ENCODE results near the gene SLC35B2. TPM values are rescaled to one million over a fixed set of nuclear protein-coding genes. Genes with fewer than 3 reads are reported as not detected.
A peak's percentile ranks its signal among the peaks of the same experiment; 100 is the strongest.

The SLC35B2 gene
- 26.1 TPM for total RNA-seq

DNA sequence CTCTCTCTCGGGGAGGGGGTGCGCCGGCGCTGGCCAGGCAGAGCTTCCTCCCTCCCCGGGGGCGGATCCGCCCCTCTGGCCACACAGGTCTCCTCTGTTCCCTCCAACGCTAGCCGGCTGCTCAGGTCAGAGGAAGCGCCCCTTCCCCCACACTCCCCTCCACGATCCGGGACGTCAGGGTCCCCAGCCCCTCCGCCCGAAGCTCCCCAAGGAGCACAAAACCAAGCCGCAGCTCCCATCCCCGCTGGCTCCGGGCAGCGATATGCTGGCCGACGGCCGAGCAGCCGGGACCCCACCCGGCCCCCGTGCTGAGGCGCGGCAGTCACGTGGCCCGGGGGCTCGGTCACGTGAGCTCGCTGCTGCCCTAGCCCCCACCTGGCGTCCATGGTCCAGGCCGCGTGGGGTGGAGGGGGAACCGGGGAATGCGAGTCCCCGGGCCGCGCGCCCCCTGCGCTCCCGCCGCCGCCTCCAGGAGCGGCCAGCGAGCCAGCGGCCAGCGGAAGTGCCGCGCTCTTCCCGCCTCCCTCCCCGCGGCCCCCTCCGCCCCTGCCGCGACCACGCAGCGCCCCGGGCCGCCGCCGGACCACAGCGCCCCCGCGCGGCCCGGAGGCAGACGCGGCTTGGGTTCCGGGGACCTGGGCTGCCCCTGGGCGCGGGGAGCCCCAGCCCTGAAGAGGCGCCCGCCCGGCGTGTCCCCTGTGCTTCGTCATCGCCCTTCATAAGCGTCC lies at the start of gene SLC35B2:
SLC35B2 (minus strand) TSS at position 504 of the 728 bp plus-strand sequence; CDS start at position 386, 118 bp downstream.
- Histone ChIP-seq H3K4me3 (ENCODE audit: low read length in 3 of 3) (peak within 1 kb of the TSS; percentile 83 to 88 (median 83)), H3K27me3 (ENCODE audit: control insufficient read depth in 3 of 3, insufficient read depth in 3 of 3, low read length in 3 of 3) (no peaks in the 10 kb centered on the region), H3K27ac (ENCODE audit: low read depth, low read length) (peak within 1 kb of the TSS; percentile 87), H3K9ac (ENCODE audit: low read depth in 1 of 3, low read length in 3 of 3) (peak within 1 kb of the TSS; percentile 78 to 92 (median 85)), H3K4me1 (ENCODE audit: control insufficient read depth in 3 of 3, insufficient read depth in 3 of 3, low read length in 3 of 3) (peaks cover 19 to 39% (median 24%) of the 10 kb centered on the region in 3 donors), H3K9me3 (ENCODE audit: control insufficient read depth in 3 of 3, low read length in 3 of 3) (no peaks in the 10 kb centered on the region), H3K36me3 (ENCODE audit: control insufficient read depth in 3 of 3, insufficient read depth in 3 of 3, low read length in 3 of 3) (peaks cover 35 to 41% (median 39%) of the 10 kb centered on the region in 3 donors)

DNA sequence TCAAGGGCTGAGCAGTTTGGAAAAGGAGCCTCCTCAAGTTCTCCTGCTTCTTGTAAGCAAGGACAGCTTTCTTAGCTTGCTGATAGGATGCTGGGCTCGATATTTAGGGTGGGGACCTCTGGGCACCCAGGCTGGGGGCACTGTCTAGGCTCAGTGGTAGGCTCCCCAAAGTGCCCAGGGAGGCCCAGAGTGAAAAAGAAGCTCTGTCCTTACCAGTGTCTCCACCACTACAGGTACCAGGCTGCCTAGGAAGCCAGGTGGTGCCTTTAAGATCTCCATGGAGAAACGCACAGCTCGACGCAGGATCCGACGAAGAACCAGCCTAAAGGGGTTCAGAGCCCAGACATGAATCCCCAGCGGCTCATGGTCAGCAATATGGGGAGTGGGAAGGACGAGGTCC lies 49.4 kb upstream of the SLC35B2 start:
- no peaks in the 10 kb centered on the region for H3K4me1 ChIP-seq (ENCODE audit: control insufficient read depth in 3 of 3, insufficient read depth in 3 of 3, low read length in 3 of 3)
- no peaks in the 10 kb centered on the region for H3K27me3 ChIP-seq (ENCODE audit: control insufficient read depth in 3 of 3, insufficient read depth in 3 of 3, low read length in 3 of 3)
- H3K9ac ChIP-seq (ENCODE audit: low read depth in 1 of 3, low read length in 3 of 3): no peak overlapping the region
- H3K9me3 ChIP-seq (ENCODE audit: control insufficient read depth in 3 of 3, low read length in 3 of 3): no peaks in the 10 kb centered on the region
- H3K27ac ChIP-seq (ENCODE audit: low read depth, low read length): no peak overlapping the region
- H3K4me3 ChIP-seq (ENCODE audit: low read length in 3 of 3): no peak overlapping the region
- H3K36me3 ChIP-seq (ENCODE audit: control insufficient read depth in 3 of 3, insufficient read depth in 3 of 3, low read length in 3 of 3): peaks cover 69 to 92% (median 86%) of the 10 kb centered on the region in 3 donors

GRCh38 chr6:44305200-44305725 lies 47.9 kb upstream of the SLC35B2 start:
- H3K9me3 ChIP-seq (ENCODE audit: control insufficient read depth in 3 of 3, low read length in 3 of 3): no peaks in the 10 kb centered on the region
- H3K36me3 ChIP-seq (ENCODE audit: control insufficient read depth in 3 of 3, insufficient read depth in 3 of 3, low read length in 3 of 3): peaks cover 69 to 91% (median 88%) of the 10 kb centered on the region in 3 donors
- H3K27ac ChIP-seq (ENCODE audit: low read depth, low read length): no peak overlapping the region
- H3K4me1 ChIP-seq (ENCODE audit: control insufficient read depth in 3 of 3, insufficient read depth in 3 of 3, low read length in 3 of 3): no peaks in the 10 kb centered on the region
- no peak overlapping the region for H3K9ac ChIP-seq (ENCODE audit: low read depth in 1 of 3, low read length in 3 of 3)
- no peak overlapping the region for H3K4me3 ChIP-seq (ENCODE audit: low read length in 3 of 3)
- no peaks in the 10 kb centered on the region for H3K27me3 ChIP-seq (ENCODE audit: control insufficient read depth in 3 of 3, insufficient read depth in 3 of 3, low read length in 3 of 3)

DNA sequence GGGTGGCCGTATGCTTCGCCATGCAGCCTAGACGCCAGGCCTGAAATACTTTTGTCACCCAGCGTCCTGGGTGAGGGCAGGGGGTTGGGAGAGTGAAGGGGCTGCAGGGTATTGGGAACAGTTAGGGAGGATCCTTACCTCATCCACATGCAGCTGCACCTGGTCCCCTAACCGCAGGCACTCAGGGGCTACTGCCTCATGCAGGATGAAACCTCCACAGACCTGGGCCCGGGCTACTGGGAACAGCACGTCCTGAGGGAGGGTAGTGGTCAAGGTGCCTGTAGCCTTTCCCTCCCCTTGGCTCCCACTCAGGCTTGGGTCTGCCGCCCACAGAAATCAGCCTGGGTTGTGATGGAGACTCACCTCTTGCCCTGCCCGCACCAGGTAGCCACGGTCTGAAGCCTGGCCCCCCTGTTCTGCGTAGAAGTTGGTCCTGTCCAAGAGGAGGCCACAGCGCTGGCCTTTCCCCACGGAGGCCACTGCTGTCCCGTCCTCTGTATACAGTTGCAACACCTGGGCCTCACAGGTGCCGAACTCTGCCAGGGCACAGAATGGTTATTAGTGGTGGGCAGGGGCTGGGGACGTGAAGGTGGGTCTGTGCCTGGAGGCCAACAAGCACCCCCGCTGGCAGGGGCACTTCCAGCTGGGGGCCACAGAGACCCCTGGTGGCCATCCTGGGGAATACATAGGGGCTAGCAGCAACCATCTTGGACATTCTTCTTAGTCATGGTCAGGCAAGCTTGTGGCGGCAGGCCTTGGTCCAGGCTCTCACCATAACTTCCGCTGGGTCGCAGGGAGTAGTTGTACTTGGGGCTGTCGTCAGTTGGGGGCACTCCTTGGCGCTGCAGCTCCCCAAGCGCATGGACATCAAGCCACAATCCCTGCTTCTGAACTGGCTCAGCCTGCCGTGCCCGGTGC lies 47.2 kb upstream of the SLC35B2 start:
- Histone ChIP-seq H3K4me1 (ENCODE audit: control insufficient read depth in 3 of 3, insufficient read depth in 3 of 3, low read length in 3 of 3) (no peaks in the 10 kb centered on the region), H3K4me3 (ENCODE audit: low read length in 3 of 3) (no peak overlapping the region), H3K27me3 (ENCODE audit: control insufficient read depth in 3 of 3, insufficient read depth in 3 of 3, low read length in 3 of 3) (no peaks in the 10 kb centered on the region), H3K36me3 (ENCODE audit: control insufficient read depth in 3 of 3, insufficient read depth in 3 of 3, low read length in 3 of 3) (peaks cover 67 to 86% (median 83%) of the 10 kb centered on the region in 3 donors), H3K9me3 (ENCODE audit: control insufficient read depth in 3 of 3, low read length in 3 of 3) (no peaks in the 10 kb centered on the region), H3K9ac (ENCODE audit: low read depth in 1 of 3, low read length in 3 of 3) (no peak overlapping the region), H3K27ac (ENCODE audit: low read depth, low read length) (no peak overlapping the region)

DNA sequence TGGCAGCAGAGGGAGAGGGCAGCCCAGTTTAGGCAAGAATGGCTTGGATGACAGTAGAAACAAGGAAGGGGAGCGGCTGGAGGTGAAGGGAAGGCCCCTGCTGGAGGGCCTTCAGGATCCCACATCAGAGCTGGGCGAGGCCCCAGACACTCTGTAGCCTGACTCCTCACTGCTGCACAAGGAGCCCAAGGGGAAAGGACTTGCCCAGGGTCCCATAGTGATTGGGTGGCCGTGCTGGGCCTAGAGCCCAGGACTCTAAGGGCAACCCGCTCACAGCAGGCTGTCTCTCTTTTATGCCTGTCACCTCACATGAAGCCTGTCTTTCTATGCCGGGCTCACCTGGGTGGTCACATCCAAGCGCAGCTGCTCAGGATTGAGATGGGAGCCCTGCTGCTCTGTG lies 46.5 kb upstream of the SLC35B2 start:
- Histone ChIP-seq H3K36me3 (ENCODE audit: control insufficient read depth in 3 of 3, insufficient read depth in 3 of 3, low read length in 3 of 3) (peaks cover 64 to 79% (median 76%) of the 10 kb centered on the region in 3 donors), H3K27me3 (ENCODE audit: control insufficient read depth in 3 of 3, insufficient read depth in 3 of 3, low read length in 3 of 3) (no peaks in the 10 kb centered on the region)

GRCh38 chr6:44302856-44303255 lies 45.5 kb upstream of the SLC35B2 start:
- peaks cover 63 to 75% (median 72%) of the 10 kb centered on the region in 3 donors for H3K36me3 ChIP-seq (ENCODE audit: control insufficient read depth in 3 of 3, insufficient read depth in 3 of 3, low read length in 3 of 3)
- no peaks in the 10 kb centered on the region for H3K9me3 ChIP-seq (ENCODE audit: control insufficient read depth in 3 of 3, low read length in 3 of 3)

More for the DNA sequence above, 46.5 kb upstream of the SLC35B2 start:
- no peak overlapping the region for H3K27ac ChIP-seq (ENCODE audit: low read depth, low read length)
- H3K4me1 ChIP-seq (ENCODE audit: control insufficient read depth in 3 of 3, insufficient read depth in 3 of 3, low read length in 3 of 3): no peaks in the 10 kb centered on the region
- no peak overlapping the region for H3K9ac ChIP-seq (ENCODE audit: low read depth in 1 of 3, low read length in 3 of 3)
- no peaks in the 10 kb centered on the region for H3K9me3 ChIP-seq (ENCODE audit: control insufficient read depth in 3 of 3, low read length in 3 of 3)
- no peak overlapping the region for H3K4me3 ChIP-seq (ENCODE audit: low read length in 3 of 3)

GRCh38 chr6:44301782-44302564 lies 44.6 kb upstream of the SLC35B2 start:
- H3K27me3 ChIP-seq (ENCODE audit: control insufficient read depth in 3 of 3, insufficient read depth in 3 of 3, low read length in 3 of 3): peaks cover 11 to 16% (median 15%) of the 10 kb centered on the region in 3 donors
- H3K9me3 ChIP-seq (ENCODE audit: control insufficient read depth in 3 of 3, low read length in 3 of 3): no peaks in the 10 kb centered on the region
- no peak overlapping the region for H3K27ac ChIP-seq (ENCODE audit: low read depth, low read length)
- H3K4me3 ChIP-seq (ENCODE audit: low read length in 3 of 3): no peak overlapping the region
- no peak overlapping the region for H3K9ac ChIP-seq (ENCODE audit: low read depth in 1 of 3, low read length in 3 of 3)
- peaks cover 8 to 13% (median 10%) of the 10 kb centered on the region in 3 donors for H3K4me1 ChIP-seq (ENCODE audit: control insufficient read depth in 3 of 3, insufficient read depth in 3 of 3, low read length in 3 of 3)
- H3K36me3 ChIP-seq (ENCODE audit: control insufficient read depth in 3 of 3, insufficient read depth in 3 of 3, low read length in 3 of 3): peaks cover 56 to 68% (median 63%) of the 10 kb centered on the region in 3 donors

More at GRCh38 chr6:44302856-44303255, 45.5 kb upstream of the SLC35B2 start:
- Histone ChIP-seq H3K27ac (ENCODE audit: low read depth, low read length) (no peak overlapping the region), H3K4me3 (ENCODE audit: low read length in 3 of 3) (no peak overlapping the region), H3K27me3 (ENCODE audit: control insufficient read depth in 3 of 3, insufficient read depth in 3 of 3, low read length in 3 of 3) (peaks cover 3 to 7% (median 7%) of the 10 kb centered on the region in 3 donors), H3K9ac (ENCODE audit: low read depth in 1 of 3, low read length in 3 of 3) (no peak overlapping the region), H3K4me1 (ENCODE audit: control insufficient read depth in 3 of 3, insufficient read depth in 3 of 3, low read length in 3 of 3) (peaks cover 3 to 4% (median 3%) of the 10 kb centered on the region in 3 donors)

- Histone ChIP-seq H3K36me3 (ENCODE audit: control insufficient read depth in 3 of 3, insufficient read depth in 3 of 3, low read length in 3 of 3) (peaks cover 52 to 60% (median 55%) of the 10 kb centered on the region in 3 donors), H3K4me3 (ENCODE audit: low read length in 3 of 3) (no peak overlapping the region), H3K9ac (ENCODE audit: low read depth in 1 of 3, low read length in 3 of 3) (no peak overlapping the region), H3K9me3 (ENCODE audit: control insufficient read depth in 3 of 3, low read length in 3 of 3) (no peaks in the 10 kb centered on the region), H3K27ac (ENCODE audit: low read depth, low read length) (no peak overlapping the region), H3K27me3 (ENCODE audit: control insufficient read depth in 3 of 3, insufficient read depth in 3 of 3, low read length in 3 of 3) (peaks cover 19 to 25% (median 24%) of the 10 kb centered on the region in 3 donors), H3K4me1 (ENCODE audit: control insufficient read depth in 3 of 3, insufficient read depth in 3 of 3, low read length in 3 of 3) (peaks cover 10 to 15% (median 11%) of the 10 kb centered on the region in 3 donors)
These were observed 43.8 kb upstream of the SLC35B2 start for GRCh38 chr6:44301106-44301505.

- Histone ChIP-seq H3K9ac (ENCODE audit: low read depth in 1 of 3, low read length in 3 of 3) (no peak overlapping the region), H3K36me3 (ENCODE audit: control insufficient read depth in 3 of 3, insufficient read depth in 3 of 3, low read length in 3 of 3) (peaks cover 45 to 52% (median 47%) of the 10 kb centered on the region in 3 donors), H3K9me3 (ENCODE audit: control insufficient read depth in 3 of 3, low read length in 3 of 3) (no peaks in the 10 kb centered on the region), H3K4me1 (ENCODE audit: control insufficient read depth in 3 of 3, insufficient read depth in 3 of 3, low read length in 3 of 3) (peaks cover 10 to 19% (median 14%) of the 10 kb centered on the region in 3 donors), H3K27ac (ENCODE audit: low read depth, low read length) (no peak overlapping the region), H3K4me3 (ENCODE audit: low read length in 3 of 3) (no peak overlapping the region), H3K27me3 (ENCODE audit: control insufficient read depth in 3 of 3, insufficient read depth in 3 of 3, low read length in 3 of 3) (peaks cover 20 to 32% (median 31%) of the 10 kb centered on the region in 3 donors)
These were observed 43.0 kb upstream of the SLC35B2 start for GRCh38 chr6:44300292-44300823.

Data from skeletal muscle tissue (tissue), 4 donors.